Measurements from ENCODE around the gene IL23A.
"Not testable (repeated sequence)": the region's sequence is repeated elsewhere in the genome, so short reads cannot be mapped to it uniquely, and the experiment has no call there.

The IL23A gene

DNA sequence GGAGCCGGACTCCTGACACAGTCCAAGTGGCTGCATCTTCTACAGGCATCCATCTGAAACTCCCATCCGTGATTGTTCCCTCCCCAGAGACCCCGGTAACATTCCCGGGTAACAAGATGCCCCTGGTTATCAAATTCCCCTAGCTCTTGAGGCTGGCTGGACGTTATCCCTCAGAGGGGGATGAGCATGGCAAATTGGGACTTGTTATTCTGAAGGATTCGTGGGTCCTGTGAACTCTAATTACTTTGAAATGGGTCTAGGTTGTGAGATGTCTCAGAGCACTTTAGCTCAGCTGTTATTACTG is 4.2 kb upstream of the IL23A start:
- TF ChIP-seq, protein P1, sequence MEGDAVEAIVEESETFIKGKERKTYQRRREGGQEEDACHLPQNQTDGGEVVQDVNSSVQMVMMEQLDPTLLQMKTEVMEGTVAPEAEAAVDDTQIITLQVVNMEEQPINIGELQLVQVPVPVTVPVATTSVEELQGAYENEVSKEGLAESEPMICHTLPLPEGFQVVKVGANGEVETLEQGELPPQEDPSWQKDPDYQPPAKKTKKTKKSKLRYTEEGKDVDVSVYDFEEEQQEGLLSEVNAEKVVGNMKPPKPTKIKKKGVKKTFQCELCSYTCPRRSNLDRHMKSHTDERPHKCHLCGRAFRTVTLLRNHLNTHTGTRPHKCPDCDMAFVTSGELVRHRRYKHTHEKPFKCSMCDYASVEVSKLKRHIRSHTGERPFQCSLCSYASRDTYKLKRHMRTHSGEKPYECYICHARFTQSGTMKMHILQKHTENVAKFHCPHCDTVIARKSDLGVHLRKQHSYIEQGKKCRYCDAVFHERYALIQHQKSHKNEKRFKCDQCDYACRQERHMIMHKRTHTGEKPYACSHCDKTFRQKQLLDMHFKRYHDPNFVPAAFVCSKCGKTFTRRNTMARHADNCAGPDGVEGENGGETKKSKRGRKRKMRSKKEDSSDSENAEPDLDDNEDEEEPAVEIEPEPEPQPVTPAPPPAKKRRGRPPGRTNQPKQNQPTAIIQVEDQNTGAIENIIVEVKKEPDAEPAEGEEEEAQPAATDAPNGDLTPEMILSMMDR (IDR thresholded peaks at IDR 0.05; ENCODE audit: low read depth, low read length) = no peak
- DNase-seq (ENCODE audit: low read depth in 2 of 2) = no peak
- peak overlapping the region; percentile 54 to 63 for H3K4me3 ChIP-seq (replicated peaks in 1 of 2; ENCODE audit: low read depth in 2 of 2, low read length in 2 of 2)

DNA sequence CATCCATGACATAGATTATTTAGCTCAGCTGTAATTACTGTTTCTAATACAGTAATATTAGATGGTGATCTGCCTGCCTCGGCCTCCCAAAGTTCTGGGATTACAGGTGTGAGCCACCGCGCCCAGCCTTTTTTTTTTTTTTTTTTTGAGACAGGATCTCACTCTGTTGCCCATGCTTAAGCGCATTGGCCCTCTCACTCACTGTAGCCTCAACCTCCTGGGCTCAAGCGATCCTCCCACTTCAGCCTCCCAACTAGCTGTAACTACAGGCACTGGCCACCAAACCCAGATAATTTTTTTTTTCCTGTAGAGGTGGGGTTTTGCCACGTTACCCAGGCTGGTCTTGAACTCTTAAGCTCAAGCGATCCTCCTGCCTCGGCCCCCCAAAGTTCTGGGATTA is 3.2 kb upstream of the IL23A start:
- not testable (repeated sequence) for H3K4me3 ChIP-seq (replicated peaks in 1 of 2; ENCODE audit: low read depth in 2 of 2, low read length in 2 of 2); DNase-seq (ENCODE audit: low read depth in 2 of 2)

DNA sequence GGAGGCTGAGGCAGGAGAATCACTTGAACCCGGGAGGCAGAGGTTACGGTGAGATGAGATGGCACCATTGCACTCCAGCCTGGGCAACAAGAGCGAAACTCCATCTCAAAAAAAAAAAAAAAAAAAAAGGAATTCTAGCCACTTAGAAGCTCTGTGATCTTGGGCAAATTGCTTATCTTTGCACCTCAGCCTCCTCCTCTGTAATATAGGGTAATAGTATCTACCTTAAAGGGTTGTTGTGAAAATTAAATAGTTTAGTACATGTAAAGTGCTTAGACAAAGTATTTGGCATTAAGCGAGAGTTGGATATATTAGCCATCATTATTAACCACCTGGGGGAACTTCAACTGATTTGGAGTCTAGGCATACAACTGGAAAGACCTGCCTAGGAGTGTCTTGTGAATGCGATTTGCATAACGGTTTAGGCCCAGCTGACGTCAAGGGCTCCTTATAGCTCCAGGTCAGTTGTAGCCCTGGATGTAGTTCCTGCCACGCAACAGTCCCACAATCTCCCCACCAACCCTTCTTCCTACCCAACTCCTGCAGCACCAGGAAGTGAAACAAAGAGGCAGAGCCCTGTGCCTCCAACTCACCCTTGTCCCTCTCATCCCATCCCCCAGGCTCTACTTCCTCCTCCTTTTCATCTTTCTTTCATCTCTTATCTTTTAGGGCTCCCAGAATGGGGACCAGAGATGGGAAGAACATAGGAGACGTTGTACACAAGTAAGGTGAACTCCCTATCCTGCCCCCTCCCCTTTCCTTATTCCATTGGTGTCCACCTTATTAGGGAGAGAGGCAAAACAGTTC is 2.1 kb upstream of the IL23A start:
- DNase-seq (ENCODE audit: low read depth in 2 of 2) = no peak
- TF ChIP-seq, protein P1 (IDR thresholded peaks at IDR 0.05; ENCODE audit: low read depth, low read length) = no peak
- H3K4me3 ChIP-seq (replicated peaks in 1 of 2; ENCODE audit: low read depth in 2 of 2, low read length in 2 of 2) = no peak overlapping the region

DNA sequence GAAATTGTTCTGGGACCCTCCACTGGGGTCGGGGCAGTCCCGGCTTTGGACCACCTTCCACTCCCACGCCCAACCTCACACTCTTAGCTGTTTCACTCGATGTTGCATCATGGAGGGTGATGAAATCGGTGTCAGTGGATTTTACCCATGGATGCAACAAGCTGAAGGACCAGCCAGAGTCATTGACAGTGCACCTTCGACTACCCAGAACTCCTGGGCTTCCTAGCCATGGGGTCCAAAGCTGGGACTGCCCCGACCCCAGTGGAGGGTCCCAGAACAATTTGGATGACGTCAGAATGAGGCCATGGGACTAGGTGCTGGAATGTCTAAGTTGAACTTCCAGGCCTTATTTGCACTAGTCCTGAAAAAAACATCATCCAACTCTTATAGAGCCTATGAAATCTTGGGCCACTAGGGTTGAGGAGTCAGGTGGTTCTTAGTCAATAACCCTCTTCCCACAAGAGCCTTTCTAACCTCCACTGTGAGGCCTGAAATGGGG is 882 bp upstream of the IL23A start:
- TF ChIP-seq, protein P1 (IDR thresholded peaks at IDR 0.05; ENCODE audit: low read depth, low read length) = no peak
- peak in 1 of 2 donors; percentile 19 for DNase-seq (ENCODE audit: low read depth in 2 of 2)
- H3K4me3 ChIP-seq (replicated peaks in 1 of 2; ENCODE audit: low read depth in 2 of 2, low read length in 2 of 2) = no peak overlapping the region

DNA sequence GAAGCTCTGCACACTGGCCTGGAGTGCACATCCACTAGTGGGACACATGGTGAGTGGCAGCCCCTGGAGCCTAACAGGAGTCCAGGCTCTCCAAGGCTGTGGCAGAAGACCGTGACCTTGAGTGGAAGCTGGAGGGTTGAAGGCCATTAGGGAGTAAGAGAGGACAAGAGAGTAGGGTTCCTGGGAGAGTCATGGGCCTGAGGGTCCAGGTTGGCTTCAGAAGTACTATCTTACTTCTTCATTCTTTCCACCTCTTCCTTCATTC is 406 bp downstream of the IL23A start:
- TF ChIP-seq, protein P1 (IDR thresholded peaks at IDR 0.05; ENCODE audit: low read depth, low read length) = no peak
- no peak overlapping the region for H3K4me3 ChIP-seq (replicated peaks in 1 of 2; ENCODE audit: low read depth in 2 of 2, low read length in 2 of 2)
- no peak for DNase-seq (ENCODE audit: low read depth in 2 of 2)

DNA sequence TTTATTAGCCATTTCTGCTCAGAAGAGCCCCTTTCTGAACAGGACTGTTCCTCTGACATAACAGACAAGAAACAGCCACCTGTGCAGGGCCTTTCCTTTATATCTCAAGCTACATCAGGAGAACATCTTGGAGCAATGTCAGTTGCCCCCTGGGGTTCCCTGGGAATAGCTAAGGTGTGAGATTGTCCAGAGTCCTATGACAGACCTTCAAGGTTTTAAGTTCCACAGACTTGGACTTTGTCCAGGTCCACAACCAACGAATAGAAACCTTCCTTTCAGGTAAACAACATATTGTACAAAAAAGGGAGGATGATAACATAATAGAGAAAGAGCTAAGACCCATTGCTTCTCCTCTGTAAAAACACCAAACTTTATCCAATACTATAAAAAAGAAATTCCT is 2.9 kb downstream of the IL23A start:
- TF ChIP-seq, protein P1 (IDR thresholded peaks at IDR 0.05; ENCODE audit: low read depth, low read length) = no peak
- no peak for DNase-seq (ENCODE audit: low read depth in 2 of 2)
- H3K4me3 ChIP-seq (replicated peaks in 1 of 2; ENCODE audit: low read depth in 2 of 2, low read length in 2 of 2) = no peak overlapping the region

DNA sequence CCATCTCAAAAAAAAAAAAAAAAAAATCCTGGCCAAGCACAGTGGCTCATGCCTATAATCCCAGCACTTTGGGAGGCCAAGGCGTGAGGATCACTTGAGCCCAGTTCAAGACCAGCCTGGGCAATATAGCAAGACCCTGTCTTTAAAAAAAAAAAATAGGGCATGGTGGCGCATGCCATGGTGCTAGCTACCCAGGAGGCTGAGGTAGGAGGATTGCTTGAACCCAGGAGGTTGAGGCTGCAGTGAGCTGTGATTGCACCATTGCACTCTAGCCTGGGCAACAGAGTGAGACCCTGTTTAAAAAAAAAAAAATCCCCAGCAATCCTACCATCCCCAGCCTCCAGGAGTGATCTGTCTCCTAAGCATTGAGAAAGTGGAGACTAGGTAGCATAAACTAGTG is 3.6 kb downstream of the IL23A start:
- not testable (repeated sequence) for DNase-seq (ENCODE audit: low read depth in 2 of 2); H3K4me3 ChIP-seq (replicated peaks in 1 of 2; ENCODE audit: low read depth in 2 of 2, low read length in 2 of 2)

DNA sequence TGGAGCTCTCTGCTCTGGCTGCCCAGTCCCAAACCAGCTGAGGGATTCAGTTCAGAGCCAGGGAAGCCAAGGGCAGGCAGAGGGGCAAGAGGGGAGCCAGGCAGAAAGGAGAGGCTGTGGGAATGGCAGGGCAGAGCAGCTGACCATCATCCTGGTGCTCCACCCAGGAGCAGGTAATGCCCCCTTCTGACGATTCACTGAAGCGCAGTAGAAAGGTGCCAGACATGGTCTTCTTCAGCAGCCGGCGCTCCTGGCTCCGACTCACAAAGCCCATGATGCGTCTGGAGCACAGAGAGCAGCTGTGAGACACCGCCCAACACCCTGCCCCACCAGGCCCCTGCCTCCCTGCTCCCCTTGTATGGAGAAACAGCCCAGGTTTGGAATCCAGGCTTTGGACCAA is 8.0 kb downstream of the IL23A start:
- TF ChIP-seq, protein P1 (IDR thresholded peaks at IDR 0.05; ENCODE audit: low read depth, low read length) = no peak
- H3K4me3 ChIP-seq (replicated peaks in 1 of 2; ENCODE audit: low read depth in 2 of 2, low read length in 2 of 2) = no peak overlapping the region
- DNase-seq (ENCODE audit: low read depth in 2 of 2) = peak in 1 of 2 donors; percentile 10

DNA sequence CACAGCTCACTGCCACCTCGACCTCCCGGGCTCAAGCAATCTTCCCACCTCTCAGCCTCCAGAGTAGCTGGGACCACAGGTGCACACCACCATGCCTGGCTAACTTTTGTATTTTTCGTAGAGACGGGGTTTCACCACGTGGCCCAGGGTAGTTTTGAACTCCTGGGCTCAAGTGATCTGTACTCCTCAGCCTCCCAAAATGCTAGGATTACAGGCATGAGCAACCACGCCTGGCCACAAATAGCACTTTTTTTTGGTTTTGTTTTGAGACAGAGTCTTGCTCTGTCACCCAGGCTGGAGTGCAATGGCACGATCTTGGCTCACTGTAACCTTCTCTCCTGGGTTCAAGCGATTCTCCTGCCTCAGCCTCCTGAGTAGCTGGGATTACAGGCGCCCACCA is 8.6 kb downstream of the IL23A start:
- not testable (repeated sequence) for H3K4me3 ChIP-seq (replicated peaks in 1 of 2; ENCODE audit: low read depth in 2 of 2, low read length in 2 of 2); DNase-seq (ENCODE audit: low read depth in 2 of 2)
